K562 (cell line): ENCODE results near the gene AOC3. TPM values are rescaled to one million over a fixed set of nuclear protein-coding genes. Genes with fewer than 3 reads are reported as not detected.

Experiments used
- ATAC-seq: fragments of 200-7000 bp; cut with Tn5 transposase; 3 replicates; pipeline ENCODE4 v1.9.1; 2020; ENCODE audit warnings: moderate library complexity
- BruUV-seq: library from RNA; stranded (reverse); fragments of 400-500 nt; replicated peaks from 2 replicates; lab custom pipeline; 2021; lab: Mats Ljungman, UMichigan
- CTCF ChIA-PET: fragments of 300-600 bp; formaldehyde crosslinking; extraction: SDS; loops from one replicate; lab custom pipeline; 2021; ENCODE audit warnings: low intra/inter-chr PET ratio; lab: Yijun Ruan, JAX
- POLR2A ChIA-PET: fragments of 300-600, 350-650 bp; sonication (Branson Sonifier 250); formaldehyde crosslinking; extraction: SDS; loops from one replicate; lab custom pipeline; 2021; ENCODE audit warnings: antibody characterized with exemption, inconsistent platforms; lab: Yijun Ruan, JAX
- DNase-seq, 4 experiments: peaks; one replicate each; pipeline versions ENCODE4 v3.0.0 to v3.0.0-alpha.2; 2011 to 2018; ENCODE audit warnings: low spot score in 3 of 4, mixed read lengths in 3 of 4; ENCODE audit errors: extremely low read depth in 1 of 4
- FAIRE-seq: peaks from 2 replicates; lab custom pipeline; 2011; peaks lifted over from hg19 to GRCh38; lab: Jason Lieb, UNC
- H2AFZ ChIP-seq: 2 replicates; pipeline ENCODE4 v1.6.0; 2011; ENCODE audit warnings: low read depth, low read length, control low read depth, inconsistent platforms
- H3K27ac ChIP-seq: fragments of 200-600 bp; 3 replicates; pipeline ENCODE4 v1.8.0; 2011; ENCODE audit warnings: low read depth, mild to moderate bottlenecking, control low read depth, inconsistent platforms, low read length, moderate library complexity, mixed read lengths; ENCODE audit errors: extremely low read depth
- H3K27me3 ChIP-seq, 2 experiments: fragments of 300-600 bp in 1 of 2; 2 replicates in 1 of 2; 3 replicates in 1 of 2; pipeline versions ENCODE4 v1.6.0 to v1.8.0; 2011; ENCODE audit warnings: inconsistent platforms in 2 of 2, low read length in 2 of 2, mild to moderate bottlenecking in 1 of 2, mixed read lengths in 1 of 2, moderate library complexity in 1 of 2; ENCODE audit not compliant: control insufficient read depth in 2 of 2, insufficient read depth in 2 of 2
- H3K36me3 ChIP-seq: fragments of 300-600 bp; 3 replicates; pipeline ENCODE4 v1.8.0; 2011; ENCODE audit warnings: mild to moderate bottlenecking, low read length, inconsistent platforms; ENCODE audit not compliant: control insufficient read depth, insufficient read depth
- H3K4me1 ChIP-seq, 2 experiments: fragments of 200-600 bp in 1 of 2; replicated peaks in 1 of 2; 2 replicates in 1 of 2; 3 replicates in 1 of 2; pipeline versions ENCODE4 v1.5.1 to v1.8.0; 2011; ENCODE audit warnings: inconsistent platforms in 2 of 2, low read length in 2 of 2, mild to moderate bottlenecking in 1 of 2, mixed read lengths in 1 of 2, moderate library complexity in 1 of 2; ENCODE audit not compliant: control insufficient read depth in 2 of 2, insufficient read depth in 2 of 2
- H3K4me2 ChIP-seq: 2 replicates; pipeline ENCODE4 v1.6.1; 2011; ENCODE audit warnings: low read length, control low read depth, inconsistent platforms, mixed read lengths; ENCODE audit not compliant: insufficient read depth
- H3K4me3 ChIP-seq: fragments of 200-600 bp; sonication (generic), shearing (Covaris generic); 2 replicates; pipeline ENCODE4 v1.5.1; 2016; ENCODE audit warnings: control low read depth, inconsistent platforms
- H3K79me2 ChIP-seq: fragments of 200-600 bp; 3 replicates; pipeline ENCODE4 v1.8.0; 2011; ENCODE audit warnings: low read length, inconsistent platforms; ENCODE audit not compliant: control insufficient read depth, insufficient read depth
- H3K9ac ChIP-seq, 2 experiments: 2 replicates each; pipeline versions ENCODE4 v1.6.0 to v1.6.1; 2011; ENCODE audit warnings: low read depth in 2 of 2, low read length in 2 of 2, control low read depth in 1 of 2, inconsistent platforms in 1 of 2, mild to moderate bottlenecking in 1 of 2, mixed read lengths in 1 of 2; ENCODE audit not compliant: insufficient read depth in 1 of 2
- H3K9me1 ChIP-seq: one replicate; pipeline ENCODE4 v1.6.0; 2011; ENCODE audit warnings: inconsistent platforms, mild to moderate bottlenecking, low read length, moderate library complexity; ENCODE audit not compliant: control insufficient read depth, insufficient read depth
- H3K9me3 ChIP-seq: replicated peaks from 2 replicates; pipeline ENCODE4 v1.5.1; 2011; ENCODE audit warnings: low read depth, low read length, inconsistent platforms; ENCODE audit not compliant: control insufficient read depth, insufficient read depth
- H4K20me1 ChIP-seq: replicated peaks from 2 replicates; pipeline ENCODE4 v1.6.1; 2011; ENCODE audit warnings: low read length, inconsistent platforms, mixed read lengths; ENCODE audit not compliant: control insufficient read depth, insufficient read depth
- CC2D1A ChIP-seq: fragments of 450-650 bp; IDR thresholded peaks from 2 replicates; pipeline ENCODE4 v1.6.1; 2017; ENCODE audit warnings: mild to moderate bottlenecking
- EP400 ChIP-seq: fragments of 450-650 bp; IDR thresholded peaks from 2 replicates; pipeline ENCODE4 v1.6.1; 2017; ENCODE audit warnings: antibody characterized with exemption, mild to moderate bottlenecking, moderate library complexity
- HEY1 ChIP-seq: fragments of 250-450 bp; sonication (Bioruptor Pico); IDR thresholded peaks from 2 replicates; pipeline ENCODE4 v1.5.0; 2020; ENCODE audit warnings: mild to moderate bottlenecking, moderate library complexity, borderline replicate concordance
- KAT7 ChIP-seq: sonication (generic); formaldehyde crosslinking; IDR thresholded peaks from 2 replicates; pipeline ENCODE4 v1.8.0; 2022; ENCODE audit warnings: missing genetic modification reagents, mild to moderate bottlenecking, borderline replicate concordance
- NR4A1 ChIP-seq, 2 experiments: fragments of 250-450 bp in 1 of 2; fragments of 450-650 bp in 1 of 2; sonication (Bioruptor Pico) in 1 of 2; IDR thresholded peaks; 2 replicates each; pipeline versions ENCODE4 v1.4.0 to v1.6.1; 2016 to 2020; ENCODE audit warnings: mild to moderate bottlenecking in 2 of 2, missing compliant biosample characterization in 1 of 2, missing genetic modification characterization in 1 of 2, moderate library complexity in 1 of 2
- POLR2G ChIP-seq: fragments of 200-400 bp; formaldehyde crosslinking; IDR thresholded peaks from 2 replicates; pipeline ENCODE4 v1.6.1; 2017; ENCODE audit warnings: low read depth, mild to moderate bottlenecking, antibody characterized with exemption, low read length, moderate library complexity
- ZNF511 ChIP-seq: sonication (generic); formaldehyde crosslinking; IDR thresholded peaks from 2 replicates; pipeline ENCODE4 v1.8.0; 2022; ENCODE audit warnings: mild to moderate bottlenecking, missing genetic modification reagents
- WGBS: fragments of 100-300 bp; shearing (Covaris generic); methylation state at CpG from one replicate; pipeline ENCODE4 v1.1.6; 2016; ENCODE audit warnings: low coverage, mixed read lengths; ENCODE audit not compliant: insufficient coverage; ENCODE audit errors: missing lambda C conversion rate; 5-methylcytosine and 5-hydroxymethylcytosine counted together
- in situ Hi-C: fragments of 300-500 bp; cut with MboI; formaldehyde crosslinking; loops from 4 replicates; pipeline ENCODE4 v1.15.0; 2018; ENCODE audit warnings: inconsistent platforms, mixed read lengths
- intact Hi-C: fragments of 100-400 bp; cut with micrococcal nuclease; formaldehyde crosslinking; loops from 2 replicates; pipeline ENCODE4 v1.14.2; 2022
- polyA plus RNA-seq, 8 experiments: library from polyadenylated mRNA; depleted of rRNA in 4 of 8; stranded (reverse) in 5 of 8; unstranded in 3 of 8; fragments of >200 nt; fragmentation: Nextera tagmentation in 2 of 8; fragmentation: Illumina TruSeq in 1 of 8; extraction: Ambion mirVana in 2 of 8; extraction: Trizol in 1 of 8; gene quantifications; 2 replicates each; pipeline versions ENCODE4 v1.2.1 to v1.2.3, GENCODE V29; 2011 to 2014; ENCODE audit warnings: inconsistent platforms in 1 of 8, missing spikeins in 1 of 8
- total RNA-seq, 7 experiments: library from RNA; depleted of rRNA in 6 of 7; stranded (reverse); fragments of >200 nt in 6 of 7; fragmentation: Illumina TruSeq in 2 of 7; extraction: Trizol in 2 of 7; gene quantifications; 2 replicates each; pipeline versions ENCODE4 v1.2.1 to v1.2.3, GENCODE V29; 2011 to 2021; ENCODE audit warnings: low replicate concordance in 1 of 7
- TF ChIP-seq, protein P1 (sequence below): sonication (generic); formaldehyde crosslinking; IDR thresholded peaks from 2 replicates; pipeline ENCODE4 v1.8.0; 2022; ENCODE audit warnings: mild to moderate bottlenecking, missing genetic modification reagents
- TF ChIP-seq, protein P2 (sequence below), 3 experiments: IDR thresholded peaks in 2 of 3; conservative IDR thresholded peaks in 1 of 3; 2 replicates each; pipeline ENCODE4 v1.5.1; 2011 to 2012; ENCODE audit warnings: low read length in 3 of 3, mild to moderate bottlenecking in 3 of 3, control low read depth in 2 of 3, improper control_type of control experiment in 1 of 3, inconsistent platforms in 1 of 3, low read depth in 1 of 3, mixed read lengths in 1 of 3, moderate library complexity in 1 of 3; ENCODE audit not compliant: insufficient read depth in 2 of 3

The AOC3 gene
- total and polyA plus RNA-seq, 9 of the 15 experiments (the other 6 are each of a cell fraction or from before 2014, with no cell fraction given) = 0.09 to 0.42 (median 0.22) TPM; not detected in 3

DNA sequence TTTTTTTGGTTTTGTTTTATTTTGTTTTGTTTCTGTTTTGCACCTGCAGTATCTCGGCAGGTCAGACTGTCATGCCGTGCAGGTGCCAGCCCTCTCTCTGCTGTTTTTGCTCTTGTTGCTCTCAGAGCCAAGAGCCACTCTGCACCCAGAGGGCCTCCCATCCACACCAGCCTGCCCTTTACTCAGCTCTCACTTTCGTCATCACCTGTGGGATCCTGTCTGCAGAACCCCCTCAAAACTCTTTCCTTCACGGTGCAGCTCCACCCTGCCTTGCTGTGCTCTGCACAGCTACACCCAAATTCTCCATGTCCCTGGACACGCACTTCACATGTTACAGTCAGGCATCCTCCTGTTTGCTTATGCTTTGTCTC lies 2.6 kb downstream of the AOC3 start:
- no peaks in the 10 kb centered on the region for H3K27me3 ChIP-seq
- FAIRE-seq (no peak), DNase-seq (no peak), ATAC-seq (no peak)
- H3K4me2 ChIP-seq = no peak overlapping the region
- intact Hi-C loops (no loop called here), in situ Hi-C loops (no loop called here)
- H3K27ac ChIP-seq = no peak overlapping the region
- no peaks in the 10 kb centered on the region for H3K9me3 ChIP-seq
- WGBS = 36% methylated on average over 5 of the region's 5 CpGs
- no peaks in the 10 kb centered on the region for H3K79me2 ChIP-seq
- no peaks in the 10 kb centered on the region for H3K9me1 ChIP-seq
- H3K9ac ChIP-seq = no peak overlapping the region
- no peaks in the 10 kb centered on the region for H3K36me3 ChIP-seq
- no peak overlapping the region for H2AFZ ChIP-seq
- peaks cover 3 to 7% of the 10 kb centered on the region in 2 experiments; a peak in 2 of 5 replicates for H3K4me1 ChIP-seq
- TF ChIP-seq NR4A1 (CRISPR knock-in tag; IDR thresholded peaks at IDR 0.05) (no peak), NR4A1 (tag; IDR thresholded peaks at IDR 0.05) (no peak), CC2D1A (no peak)
- no peaks in the 10 kb centered on the region for H4K20me1 ChIP-seq
- no TSS peak for BruUV-seq
- CTCF ChIA-PET = no interaction called here
- no peak overlapping the region for H3K4me3 ChIP-seq
- POLR2A ChIA-PET = interaction anchor here (0.6 to 1.0 kb wide), 3 partner anchors 84 to 157 kb away, joined by 3 read pairs; no protein-coding TSS in a partner anchor

DNA sequence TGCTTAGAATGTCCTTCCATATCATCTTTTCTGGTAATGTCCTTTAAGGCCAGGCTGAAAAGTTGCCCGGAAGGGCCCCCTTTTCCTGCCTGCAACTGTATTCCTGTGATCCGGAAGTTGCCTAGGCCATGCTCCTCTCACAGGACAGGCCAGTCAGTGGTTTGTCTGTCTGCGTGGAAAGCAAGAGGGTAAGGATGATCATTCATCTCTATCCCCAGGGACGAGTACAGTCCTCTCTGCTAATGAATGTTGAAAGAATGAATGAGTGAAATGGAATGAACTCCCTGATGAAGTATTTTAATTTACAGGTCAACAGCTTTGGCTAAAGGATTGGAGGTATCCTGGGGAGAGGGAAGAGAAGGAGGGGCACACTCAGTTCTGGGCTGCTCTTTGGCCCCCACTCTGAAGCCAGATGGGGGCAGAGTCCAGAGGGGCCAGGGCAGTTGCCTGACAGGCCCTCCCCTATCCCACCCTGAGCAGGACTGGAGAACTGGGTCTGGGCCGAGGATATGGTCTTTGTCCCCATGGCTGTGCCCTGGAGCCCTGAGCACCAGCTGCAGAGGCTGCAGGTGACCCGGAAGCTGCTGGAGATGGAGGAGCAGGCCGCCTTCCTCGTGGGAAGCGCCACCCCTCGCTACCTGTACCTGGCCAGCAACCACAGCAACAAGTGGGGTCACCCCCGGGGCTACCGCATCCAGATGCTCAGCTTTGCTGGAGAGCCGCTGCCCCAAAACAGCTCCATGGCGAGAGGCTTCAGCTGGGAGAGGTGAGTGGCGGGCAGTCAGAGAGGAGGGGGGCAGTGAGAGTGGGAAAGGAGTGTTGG lies 3.2 kb downstream of the AOC3 start:
- FAIRE-seq = no peak
- Histone ChIP-seq H3K4me2 (no peak overlapping the region), H3K9me3 (no peaks in the 10 kb centered on the region), H3K4me3 (no peak overlapping the region), H3K4me1 (peaks cover 3 to 4% of the 10 kb centered on the region in 2 experiments; a peak in 2 of 5 replicates), H3K36me3 (no peaks in the 10 kb centered on the region), H3K9me1 (no peaks in the 10 kb centered on the region), H3K9ac (no peak overlapping the region), H4K20me1 (no peaks in the 10 kb centered on the region), H2AFZ (no peak overlapping the region), H3K27ac (no peak overlapping the region), H3K79me2 (no peaks in the 10 kb centered on the region), H3K27me3 (0 out of 5 replicates have a peak, but pooled peaks cover 0 to 3% of the 10 kb centered on the region in 2 experiments)
- CTCF ChIA-PET = no interaction called here
- intact Hi-C loops = no loop called here
- POLR2A ChIA-PET = interaction anchor here (0.6 to 1.4 kb wide), 2 partner anchors 12 to 158 kb away, joined by 3 to 6 read pairs; no protein-coding TSS in a partner anchor
- BruUV-seq = no TSS peak
- no peak for DNase-seq
- in situ Hi-C loops = no loop called here
- 40% methylated on average over 15 of the region's 15 CpGs for WGBS
- ATAC-seq = no peak
- TF ChIP-seq EP400 (no peak), HEY1 (no peak), ZNF511 (CRISPR knock-in tag) (no peak), KAT7 (no peak), POLR2G (no peak)
- TF ChIP-seq, protein P1, sequence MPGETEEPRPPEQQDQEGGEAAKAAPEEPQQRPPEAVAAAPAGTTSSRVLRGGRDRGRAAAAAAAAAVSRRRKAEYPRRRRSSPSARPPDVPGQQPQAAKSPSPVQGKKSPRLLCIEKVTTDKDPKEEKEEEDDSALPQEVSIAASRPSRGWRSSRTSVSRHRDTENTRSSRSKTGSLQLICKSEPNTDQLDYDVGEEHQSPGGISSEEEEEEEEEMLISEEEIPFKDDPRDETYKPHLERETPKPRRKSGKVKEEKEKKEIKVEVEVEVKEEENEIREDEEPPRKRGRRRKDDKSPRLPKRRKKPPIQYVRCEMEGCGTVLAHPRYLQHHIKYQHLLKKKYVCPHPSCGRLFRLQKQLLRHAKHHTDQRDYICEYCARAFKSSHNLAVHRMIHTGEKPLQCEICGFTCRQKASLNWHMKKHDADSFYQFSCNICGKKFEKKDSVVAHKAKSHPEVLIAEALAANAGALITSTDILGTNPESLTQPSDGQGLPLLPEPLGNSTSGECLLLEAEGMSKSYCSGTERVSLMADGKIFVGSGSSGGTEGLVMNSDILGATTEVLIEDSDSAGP (CRISPR knock-in tag) = no peak
- TF ChIP-seq, protein P2, sequence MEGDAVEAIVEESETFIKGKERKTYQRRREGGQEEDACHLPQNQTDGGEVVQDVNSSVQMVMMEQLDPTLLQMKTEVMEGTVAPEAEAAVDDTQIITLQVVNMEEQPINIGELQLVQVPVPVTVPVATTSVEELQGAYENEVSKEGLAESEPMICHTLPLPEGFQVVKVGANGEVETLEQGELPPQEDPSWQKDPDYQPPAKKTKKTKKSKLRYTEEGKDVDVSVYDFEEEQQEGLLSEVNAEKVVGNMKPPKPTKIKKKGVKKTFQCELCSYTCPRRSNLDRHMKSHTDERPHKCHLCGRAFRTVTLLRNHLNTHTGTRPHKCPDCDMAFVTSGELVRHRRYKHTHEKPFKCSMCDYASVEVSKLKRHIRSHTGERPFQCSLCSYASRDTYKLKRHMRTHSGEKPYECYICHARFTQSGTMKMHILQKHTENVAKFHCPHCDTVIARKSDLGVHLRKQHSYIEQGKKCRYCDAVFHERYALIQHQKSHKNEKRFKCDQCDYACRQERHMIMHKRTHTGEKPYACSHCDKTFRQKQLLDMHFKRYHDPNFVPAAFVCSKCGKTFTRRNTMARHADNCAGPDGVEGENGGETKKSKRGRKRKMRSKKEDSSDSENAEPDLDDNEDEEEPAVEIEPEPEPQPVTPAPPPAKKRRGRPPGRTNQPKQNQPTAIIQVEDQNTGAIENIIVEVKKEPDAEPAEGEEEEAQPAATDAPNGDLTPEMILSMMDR (IDR thresholded peaks at IDR 0.05 in 2 of 3, conservative IDR thresholded peaks at IDR 0.05 in 1 of 3; ENCODE audit: insufficient read depth in 2 of 3, low read depth in 1 of 3, low read length in 3 of 3) = no peak
